Measurements from ENCODE around the gene STX8. TPM values are rescaled to one million over a fixed set of nuclear protein-coding genes. Genes with fewer than 3 reads are reported as not detected.

The STX8 gene
- total RNA-seq, 1 donor from 2014 or later: 61.6 TPM

DNA sequence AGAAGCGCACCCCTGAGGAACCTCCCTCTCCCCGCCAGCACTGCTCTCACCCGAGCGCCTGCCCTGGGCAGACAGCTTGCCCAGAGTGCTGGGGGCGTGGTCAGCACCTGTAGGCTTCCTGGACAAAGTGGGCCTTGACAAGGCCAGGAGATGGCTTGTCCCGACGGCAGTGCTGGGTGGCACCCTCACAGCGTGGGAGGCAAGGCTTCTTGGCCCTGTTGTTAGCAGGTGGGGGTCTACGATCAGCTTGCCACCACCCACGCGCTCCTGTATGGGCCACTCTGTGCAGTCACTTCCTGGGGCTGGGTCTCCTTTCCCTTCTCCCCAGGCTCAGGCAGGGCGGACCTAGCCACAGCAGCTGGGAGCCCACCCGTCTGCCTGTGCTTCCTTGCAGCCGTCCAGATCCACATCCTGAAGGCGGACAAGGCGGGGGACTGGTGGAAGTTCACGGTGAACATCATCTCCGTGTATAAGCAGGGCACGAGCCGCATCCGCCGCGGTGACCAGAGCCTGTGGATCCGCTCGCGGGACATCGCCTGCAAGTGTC, 336.3 kb downstream of the STX8 start:
- peaks cover 2% of the 10 kb centered on the region for H3K36me3 Mint-ChIP-seq (ENCODE audit: unreplicated experiment)
- no peaks in the 10 kb centered on the region for H3K9me3 Mint-ChIP-seq (ENCODE audit: unreplicated experiment)
- DNase-seq (ENCODE audit: extremely low spot score, unreplicated experiment): no peak
- no peaks in the 10 kb centered on the region for H3K27me3 Mint-ChIP-seq (ENCODE audit: unreplicated experiment)
- peaks cover 4% of the 10 kb centered on the region for H3K4me1 Mint-ChIP-seq (ENCODE audit: unreplicated experiment)
- H3K4me3 Mint-ChIP-seq (ENCODE audit: unreplicated experiment): no peak overlapping the region
- no peak overlapping the region for H3K27ac Mint-ChIP-seq (ENCODE audit: unreplicated experiment)
- TF ChIP-seq, protein P1, sequence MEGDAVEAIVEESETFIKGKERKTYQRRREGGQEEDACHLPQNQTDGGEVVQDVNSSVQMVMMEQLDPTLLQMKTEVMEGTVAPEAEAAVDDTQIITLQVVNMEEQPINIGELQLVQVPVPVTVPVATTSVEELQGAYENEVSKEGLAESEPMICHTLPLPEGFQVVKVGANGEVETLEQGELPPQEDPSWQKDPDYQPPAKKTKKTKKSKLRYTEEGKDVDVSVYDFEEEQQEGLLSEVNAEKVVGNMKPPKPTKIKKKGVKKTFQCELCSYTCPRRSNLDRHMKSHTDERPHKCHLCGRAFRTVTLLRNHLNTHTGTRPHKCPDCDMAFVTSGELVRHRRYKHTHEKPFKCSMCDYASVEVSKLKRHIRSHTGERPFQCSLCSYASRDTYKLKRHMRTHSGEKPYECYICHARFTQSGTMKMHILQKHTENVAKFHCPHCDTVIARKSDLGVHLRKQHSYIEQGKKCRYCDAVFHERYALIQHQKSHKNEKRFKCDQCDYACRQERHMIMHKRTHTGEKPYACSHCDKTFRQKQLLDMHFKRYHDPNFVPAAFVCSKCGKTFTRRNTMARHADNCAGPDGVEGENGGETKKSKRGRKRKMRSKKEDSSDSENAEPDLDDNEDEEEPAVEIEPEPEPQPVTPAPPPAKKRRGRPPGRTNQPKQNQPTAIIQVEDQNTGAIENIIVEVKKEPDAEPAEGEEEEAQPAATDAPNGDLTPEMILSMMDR (IDR thresholded peaks at IDR 0.05): no peak

GRCh38 chr17:9238340-9239245, 337.0 kb downstream of the STX8 start:
- DNase-seq (ENCODE audit: extremely low spot score, unreplicated experiment): no peak
- no peak overlapping the region for H3K4me3 Mint-ChIP-seq (ENCODE audit: unreplicated experiment)
- H3K27me3 Mint-ChIP-seq (ENCODE audit: unreplicated experiment): no peaks in the 10 kb centered on the region
- TF ChIP-seq, protein P1 (IDR thresholded peaks at IDR 0.05): no peak
- H3K9me3 Mint-ChIP-seq (ENCODE audit: unreplicated experiment): no peaks in the 10 kb centered on the region
- peaks cover 4% of the 10 kb centered on the region for H3K4me1 Mint-ChIP-seq (ENCODE audit: unreplicated experiment)
- H3K27ac Mint-ChIP-seq (ENCODE audit: unreplicated experiment): no peak overlapping the region
- H3K36me3 Mint-ChIP-seq (ENCODE audit: unreplicated experiment): peaks cover 2% of the 10 kb centered on the region

- H3K36me3 Mint-ChIP-seq (ENCODE audit: unreplicated experiment): peaks cover 2% of the 10 kb centered on the region
- H3K9me3 Mint-ChIP-seq (ENCODE audit: unreplicated experiment): no peaks in the 10 kb centered on the region
- H3K27ac Mint-ChIP-seq (ENCODE audit: unreplicated experiment): no peak overlapping the region
- H3K27me3 Mint-ChIP-seq (ENCODE audit: unreplicated experiment): no peaks in the 10 kb centered on the region
- no peak overlapping the region for H3K4me3 Mint-ChIP-seq (ENCODE audit: unreplicated experiment)
- TF ChIP-seq, protein P1 (IDR thresholded peaks at IDR 0.05): no peak
- peaks cover 4% of the 10 kb centered on the region for H3K4me1 Mint-ChIP-seq (ENCODE audit: unreplicated experiment)
- DNase-seq (ENCODE audit: extremely low spot score, unreplicated experiment): no peak
Observed at GRCh38 chr17:9237661-9238301, 337.8 kb downstream of the STX8 start.

GRCh38 chr17:9237053-9237410, 338.6 kb downstream of the STX8 start:
- H3K36me3 Mint-ChIP-seq (ENCODE audit: unreplicated experiment): peaks cover 2% of the 10 kb centered on the region
- TF ChIP-seq, protein P1 (IDR thresholded peaks at IDR 0.05): no peak
- no peaks in the 10 kb centered on the region for H3K27me3 Mint-ChIP-seq (ENCODE audit: unreplicated experiment)
- no peak overlapping the region for H3K27ac Mint-ChIP-seq (ENCODE audit: unreplicated experiment)
- DNase-seq (ENCODE audit: extremely low spot score, unreplicated experiment): no peak
- no peaks in the 10 kb centered on the region for H3K9me3 Mint-ChIP-seq (ENCODE audit: unreplicated experiment)
- H3K4me1 Mint-ChIP-seq (ENCODE audit: unreplicated experiment): peaks cover 4% of the 10 kb centered on the region
- H3K4me3 Mint-ChIP-seq (ENCODE audit: unreplicated experiment): no peak overlapping the region
